Keratinocyte (primary cell): ENCODE measurements around the gene CHERP. TPM values are rescaled to one million over a fixed set of nuclear protein-coding genes. Genes with fewer than 3 reads are reported as not detected.
"Not testable (repeated sequence)": the region's sequence is repeated elsewhere in the genome, so short reads cannot be mapped to it uniquely, and the experiment has no call there.

Experiments
- DNase-seq: peaks from one replicate; pipeline ENCODE4 v3.0.0-alpha.2; 2011; ENCODE audit warnings: low read depth, missing footprints, low spot score
- FAIRE-seq: peaks from 2 replicates; lab custom pipeline; 2011; peaks lifted over from hg19 to GRCh38; lab: Jason Lieb, UNC
- H2AFZ ChIP-seq: 2 replicates; pipeline ENCODE4 v1.6.0; 2012; ENCODE audit warnings: low read length, control low read depth, inconsistent platforms; ENCODE audit not compliant: control insufficient read depth
- H3K27ac ChIP-seq: 2 replicates; pipeline ENCODE4 v1.5.1; 2011; ENCODE audit warnings: low read length; ENCODE audit not compliant: control insufficient read depth, insufficient read depth
- H3K27me3 ChIP-seq: 3 replicates; pipeline ENCODE4 v1.6.0; 2011; ENCODE audit warnings: low read length; ENCODE audit not compliant: control insufficient read depth, insufficient read depth; ENCODE audit errors: extremely low read depth
- H3K36me3 ChIP-seq, 2 experiments: 2 replicates in 1 of 2; 3 replicates in 1 of 2; pipeline ENCODE4 v1.5.1; 2011; ENCODE audit warnings: low read length in 2 of 2, mild to moderate bottlenecking in 1 of 2; ENCODE audit not compliant: control insufficient read depth in 2 of 2, insufficient read depth in 2 of 2; ENCODE audit errors: extremely low read depth in 1 of 2
- H3K4me1 ChIP-seq: 3 replicates; pipeline ENCODE4 v1.5.1; 2011; ENCODE audit warnings: low read length; ENCODE audit not compliant: control insufficient read depth, insufficient read depth; ENCODE audit errors: extremely low read depth
- H3K4me2 ChIP-seq: 3 replicates; pipeline ENCODE4 v1.6.0; 2011; ENCODE audit warnings: low read depth, low read length; ENCODE audit not compliant: control insufficient read depth, insufficient read depth; ENCODE audit errors: extremely low read depth
- H3K4me3 ChIP-seq, 3 experiments: fragments of 200-600 bp in 1 of 3; sonication (generic) in 1 of 3; 2 replicates in 2 of 3; 3 replicates in 1 of 3; pipeline ENCODE4 v1.5.1; 2011 to 2016; ENCODE audit warnings: low read length in 3 of 3, mild to moderate bottlenecking in 3 of 3, control low read depth in 2 of 3, inconsistent platforms in 1 of 3, low read depth in 1 of 3, mixed read lengths in 1 of 3, mixed run types in 1 of 3, moderate library complexity in 1 of 3; ENCODE audit not compliant: control insufficient read depth in 2 of 3, insufficient read depth in 2 of 3; ENCODE audit errors: extremely low read depth in 1 of 3
- H3K79me2 ChIP-seq: 2 replicates; pipeline ENCODE4 v1.6.0; 2012; ENCODE audit warnings: low read length; ENCODE audit not compliant: control insufficient read depth, insufficient read depth
- H3K9ac ChIP-seq: 3 replicates; pipeline ENCODE4 v1.6.0; 2011; ENCODE audit warnings: low read length; ENCODE audit not compliant: control insufficient read depth, insufficient read depth; ENCODE audit errors: extremely low read depth
- H3K9me1 ChIP-seq: 3 replicates; pipeline ENCODE4 v1.6.0; 2011; ENCODE audit warnings: low read length; ENCODE audit not compliant: control insufficient read depth, insufficient read depth; ENCODE audit errors: extremely low read depth
- H3K9me3 ChIP-seq: 2 replicates; pipeline ENCODE4 v1.5.1; 2012; ENCODE audit warnings: low read depth, low read length; ENCODE audit not compliant: control insufficient read depth
- H4K20me1 ChIP-seq: 3 replicates; pipeline ENCODE4 v1.6.0; 2011; ENCODE audit warnings: low read length; ENCODE audit not compliant: control insufficient read depth, insufficient read depth; ENCODE audit errors: extremely low read depth
- EZH2 ChIP-seq: IDR thresholded peaks from one replicate; pipeline ENCODE4 v1.6.1; 2012; ENCODE audit warnings: inconsistent platforms, mild to moderate bottlenecking, low read length, moderate library complexity
- dilution Hi-C: fragments of 300-500 bp; cut with MboI; formaldehyde crosslinking; loops from one replicate; pipeline ENCODE4 v1.7.0; 2020; ENCODE audit warnings: low sequenced_read_pairs; ENCODE audit not compliant: extremely low pct_ligation_motif_present
- polyA plus RNA-seq, 5 experiments: library from polyadenylated mRNA; depleted of rRNA in 3 of 5; stranded (reverse) in 3 of 5; stranded (forward) in 1 of 5; unstranded in 1 of 5; fragments of >200 nt; gene quantifications; 1 replicate in 1 of 5; 2 replicates in 3 of 5; 3 replicates in 1 of 5; pipeline versions ENCODE4 v1.2.1 to v1.2.3, GENCODE V29; 2011 to 2012; ENCODE audit warnings: missing spikeins in 2 of 5, low read depth in 1 of 5, low replicate concordance in 1 of 5
- TF ChIP-seq, protein P1 (sequence below), 3 experiments: IDR thresholded peaks in 1 of 3; conservative IDR thresholded peaks in 1 of 3; optimal IDR thresholded peaks in 1 of 3; 2 replicates in 2 of 3; 3 replicates in 1 of 3; pipeline versions ENCODE3 to v1.5.1; 2011; ENCODE audit warnings: low read length in 3 of 3, mild to moderate bottlenecking in 3 of 3, moderate library complexity in 2 of 3, control low read depth in 1 of 3, inconsistent platforms in 1 of 3; ENCODE audit not compliant: insufficient read depth in 2 of 3; ENCODE audit errors: extremely low read depth in 1 of 3

The CHERP gene
- polyA plus RNA-seq, 1 donor (not counting 4 experiments of a cell fraction or from before 2014, with no cell fraction given), result 3.6 TPM

- Histone ChIP-seq H3K9me3 (no peaks in the 10 kb centered on the region), H4K20me1 (no peaks in the 10 kb centered on the region), H3K4me3 (no peak overlapping the region), H3K36me3 (peaks cover 32 to 42% of the 10 kb centered on the region in 2 experiments), H3K79me2 (no peaks in the 10 kb centered on the region), H2AFZ (no peak overlapping the region), H3K4me1 (no peaks in the 10 kb centered on the region), H3K9me1 (no peaks in the 10 kb centered on the region), H3K27me3 (no peaks in the 10 kb centered on the region), H3K4me2 (no peak overlapping the region), H3K9ac (no peak overlapping the region), H3K27ac (no peak overlapping the region)
- FAIRE-seq, result no peak
- no peak for DNase-seq
- no peak for TF ChIP-seq EZH2
- TF ChIP-seq, protein P1, sequence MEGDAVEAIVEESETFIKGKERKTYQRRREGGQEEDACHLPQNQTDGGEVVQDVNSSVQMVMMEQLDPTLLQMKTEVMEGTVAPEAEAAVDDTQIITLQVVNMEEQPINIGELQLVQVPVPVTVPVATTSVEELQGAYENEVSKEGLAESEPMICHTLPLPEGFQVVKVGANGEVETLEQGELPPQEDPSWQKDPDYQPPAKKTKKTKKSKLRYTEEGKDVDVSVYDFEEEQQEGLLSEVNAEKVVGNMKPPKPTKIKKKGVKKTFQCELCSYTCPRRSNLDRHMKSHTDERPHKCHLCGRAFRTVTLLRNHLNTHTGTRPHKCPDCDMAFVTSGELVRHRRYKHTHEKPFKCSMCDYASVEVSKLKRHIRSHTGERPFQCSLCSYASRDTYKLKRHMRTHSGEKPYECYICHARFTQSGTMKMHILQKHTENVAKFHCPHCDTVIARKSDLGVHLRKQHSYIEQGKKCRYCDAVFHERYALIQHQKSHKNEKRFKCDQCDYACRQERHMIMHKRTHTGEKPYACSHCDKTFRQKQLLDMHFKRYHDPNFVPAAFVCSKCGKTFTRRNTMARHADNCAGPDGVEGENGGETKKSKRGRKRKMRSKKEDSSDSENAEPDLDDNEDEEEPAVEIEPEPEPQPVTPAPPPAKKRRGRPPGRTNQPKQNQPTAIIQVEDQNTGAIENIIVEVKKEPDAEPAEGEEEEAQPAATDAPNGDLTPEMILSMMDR (optimal IDR thresholded peaks at IDR 0.05 in 1 of 3, IDR thresholded peaks at IDR 0.05 in 1 of 3, conservative IDR thresholded peaks at IDR 0.05 in 1 of 3; ENCODE audit: extremely low read depth in 1 of 3, insufficient read depth in 2 of 3, low read length in 3 of 3), result no peak
- dilution Hi-C loops, result no loop called here
These were observed 25.9 kb downstream of the CHERP start for GRCh38 chr19:16516381-16516780.

GRCh38 chr19:16514383-16515019 is 27.7 kb downstream of the CHERP start:
- no peaks in the 10 kb centered on the region for H4K20me1 ChIP-seq
- no peaks in the 10 kb centered on the region for H3K4me1 ChIP-seq
- no peak overlapping the region for H3K4me3 ChIP-seq
- H3K27ac ChIP-seq, result no peak overlapping the region
- FAIRE-seq (no peak), DNase-seq (no peak)
- no peak overlapping the region for H2AFZ ChIP-seq
- peaks cover 27 to 29% of the 10 kb centered on the region in 2 experiments for H3K36me3 ChIP-seq
- H3K79me2 ChIP-seq, result no peaks in the 10 kb centered on the region
- H3K27me3 ChIP-seq, result no peaks in the 10 kb centered on the region
- H3K9me1 ChIP-seq, result no peaks in the 10 kb centered on the region
- no peaks in the 10 kb centered on the region for H3K9me3 ChIP-seq
- dilution Hi-C loops, result no loop called here
- no peak overlapping the region for H3K9ac ChIP-seq
- no peak overlapping the region for H3K4me2 ChIP-seq
- no peak for TF ChIP-seq EZH2
- TF ChIP-seq, protein P1 (optimal IDR thresholded peaks at IDR 0.05 in 1 of 3, IDR thresholded peaks at IDR 0.05 in 1 of 3, conservative IDR thresholded peaks at IDR 0.05 in 1 of 3; ENCODE audit: extremely low read depth in 1 of 3, insufficient read depth in 2 of 3, low read length in 3 of 3), result no peak

DNA sequence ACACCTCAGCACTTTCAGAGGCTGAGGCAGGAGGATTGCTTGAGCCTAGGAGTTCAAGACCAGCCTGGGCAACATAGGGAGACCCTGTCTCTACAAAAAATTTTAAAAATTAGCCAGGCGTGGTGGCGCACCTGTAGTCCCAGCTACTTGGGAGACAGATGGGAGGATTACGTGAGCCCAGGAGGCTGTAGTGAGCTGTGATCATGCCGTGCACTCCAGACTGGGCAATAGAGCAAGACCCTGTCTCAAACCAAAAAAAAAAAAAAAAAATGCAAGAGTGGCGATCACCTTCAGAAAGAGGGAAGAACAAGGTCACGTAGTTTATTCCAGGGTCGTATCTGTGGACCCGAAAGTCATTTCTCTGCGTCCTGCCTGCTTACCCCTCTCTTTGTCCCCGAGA is 29.6 kb downstream of the CHERP start:
- H3K4me1 ChIP-seq, H3K9me1 ChIP-seq, H3K27ac ChIP-seq, H3K79me2 ChIP-seq, H3K4me2 ChIP-seq, H3K27me3 ChIP-seq, H2AFZ ChIP-seq, H4K20me1 ChIP-seq, H3K4me3 ChIP-seq, FAIRE-seq, H3K9me3 ChIP-seq, dilution Hi-C loops, H3K9ac ChIP-seq, DNase-seq: not testable (repeated sequence)
- H3K36me3 ChIP-seq, result peaks cover 14 to 16% of the 10 kb centered on the region in 2 experiments
